DMS 273 (cell line): ENCODE results near the gene TP53INP2.
"Not testable (repeated sequence)": the region's sequence is repeated elsewhere in the genome, so short reads cannot be mapped to it uniquely, and the experiment has no call there.

Experiments
- DNase-seq: peaks from one replicate; lab custom pipeline; 2025; ENCODE audit not compliant: unreplicated experiment; lab: John Stamatoyannopoulos, UW

Gene TP53INP2

GRCh38 chr20:34704177-34705007 is at the start of gene TP53INP2:
TSS of gene TP53INP2 (plus strand) at chr20:34704344. CDS start at chr20:34708740, 4,396 bp downstream.
- peak; percentile 97 for DNase-seq

- DNase-seq: not testable (repeated sequence)
Observed at GRCh38 chr20:34658654-34659053, 45.5 kb upstream of the TP53INP2 start.

- DNase-seq: not testable (repeated sequence)
Observed at GRCh38 chr20:34661811-34662210, 42.3 kb upstream of the TP53INP2 start.

GRCh38 chr20:34663213-34663943 is 40.8 kb upstream of the TP53INP2 start:
- DNase-seq: no peak

- DNase-seq: not testable (repeated sequence)
Observed at GRCh38 chr20:34664751-34665150, 39.4 kb upstream of the TP53INP2 start.

GRCh38 chr20:34669094-34669493 is 35.0 kb upstream of the TP53INP2 start:
- no peak for DNase-seq

GRCh38 chr20:34673412-34673811 is 30.7 kb upstream of the TP53INP2 start:
- no peak for DNase-seq

GRCh38 chr20:34675561-34675960 is 28.6 kb upstream of the TP53INP2 start:
- DNase-seq: peak; percentile 39

GRCh38 chr20:34675993-34676641 is 28.0 kb upstream of the TP53INP2 start:
- no peak for DNase-seq

GRCh38 chr20:34676642-34677373 is 27.3 kb upstream of the TP53INP2 start, which contains the start of gene PIGU:
TSS of gene PIGU (minus strand) at chr20:34677092. CDS start at chr20:34677085, 7 bp downstream.
- peak; percentile 99 for DNase-seq

GRCh38 chr20:34680586-34681175 is 23.5 kb upstream of the TP53INP2 start:
- DNase-seq: no peak

GRCh38 chr20:34683667-34684066 is 20.5 kb upstream of the TP53INP2 start:
- DNase-seq: no peak

- no peak for DNase-seq
Observed at GRCh38 chr20:34689486-34689885, 14.7 kb upstream of the TP53INP2 start.

GRCh38 chr20:34691838-34692237 is 12.3 kb upstream of the TP53INP2 start:
- DNase-seq: no peak

GRCh38 chr20:34693414-34693813 is 10.7 kb upstream of the TP53INP2 start:
- peak; percentile 24 for DNase-seq

- DNase-seq: no peak
Observed at GRCh38 chr20:34701405-34702085, 2.6 kb upstream of the TP53INP2 start.

- no peak for DNase-seq
Observed at GRCh38 chr20:34703061-34703423, 1.1 kb upstream of the TP53INP2 start.

GRCh38 chr20:34703424-34704176 is 544 bp upstream of the TP53INP2 start:
- peak; percentile 60 for DNase-seq

GRCh38 chr20:34705008-34705396 is 858 bp downstream of the TP53INP2 start:
- no peak for DNase-seq
